ENCODE results near the gene FOSL1.

FOSL1 gene

GRCh38 chr11:65867284-65868071 is 32.7 kb downstream of the FOSL1 start:
- peak overlapping the region; percentile 57 for H3K4me3 ChIP-seq (ENCODE audit: low read depth, low read length)
- H3K9ac ChIP-seq (ENCODE audit: low read depth, low read length) = no peak overlapping the region
- H3K27me3 ChIP-seq (ENCODE audit: control insufficient read depth, insufficient read depth, low read length) = no peaks in the 10 kb centered on the region; the same call in 1 of the 2 replicates
- peaks cover 46% of the 10 kb centered on the region for H3K36me3 ChIP-seq (ENCODE audit: control insufficient read depth, insufficient read depth, low read length)
- H3K27ac ChIP-seq (ENCODE audit: low read depth, low read length) = no peak overlapping the region
- 0 out of 2 replicates have a peak, but pooled peaks cover 4% of the 10 kb centered on the region for H3K4me1 ChIP-seq (ENCODE audit: control insufficient read depth, insufficient read depth, low read length)
- no peaks in the 10 kb centered on the region for H3K9me3 ChIP-seq (ENCODE audit: control insufficient read depth, insufficient read depth, low read length)

GRCh38 chr11:65866509-65867283 is 33.5 kb downstream of the FOSL1 start:
- Histone ChIP-seq H3K27me3 (ENCODE audit: control insufficient read depth, insufficient read depth, low read length) (no peaks in the 10 kb centered on the region; the same call in 1 of the 2 replicates), H3K27ac (ENCODE audit: low read depth, low read length) (no peak overlapping the region), H3K4me3 (ENCODE audit: low read depth, low read length) (no peak overlapping the region), H3K9me3 (ENCODE audit: control insufficient read depth, insufficient read depth, low read length) (no peaks in the 10 kb centered on the region), H3K4me1 (ENCODE audit: control insufficient read depth, insufficient read depth, low read length) (0 out of 2 replicates have a peak, but pooled peaks cover 4% of the 10 kb centered on the region), H3K9ac (ENCODE audit: low read depth, low read length) (no peak overlapping the region), H3K36me3 (ENCODE audit: control insufficient read depth, insufficient read depth, low read length) (peaks cover 51% of the 10 kb centered on the region)

GRCh38 chr11:65865550-65866172 is 34.5 kb downstream of the FOSL1 start:
- Histone ChIP-seq H3K4me3 (ENCODE audit: low read depth, low read length) (no peak overlapping the region), H3K9ac (ENCODE audit: low read depth, low read length) (no peak overlapping the region), H3K27me3 (ENCODE audit: control insufficient read depth, insufficient read depth, low read length) (no peaks in the 10 kb centered on the region), H3K36me3 (ENCODE audit: control insufficient read depth, insufficient read depth, low read length) (peaks cover 51% of the 10 kb centered on the region), H3K4me1 (ENCODE audit: control insufficient read depth, insufficient read depth, low read length) (0 out of 2 replicates have a peak, but pooled peaks cover 4% of the 10 kb centered on the region), H3K27ac (ENCODE audit: low read depth, low read length) (no peak overlapping the region), H3K9me3 (ENCODE audit: control insufficient read depth, insufficient read depth, low read length) (no peaks in the 10 kb centered on the region)

GRCh38 chr11:65864706-65865471 is 35.3 kb downstream of the FOSL1 start:
- H3K27me3 ChIP-seq (ENCODE audit: control insufficient read depth, insufficient read depth, low read length) = no peaks in the 10 kb centered on the region
- 0 out of 2 replicates have a peak, but pooled peaks cover 4% of the 10 kb centered on the region for H3K4me1 ChIP-seq (ENCODE audit: control insufficient read depth, insufficient read depth, low read length)
- H3K36me3 ChIP-seq (ENCODE audit: control insufficient read depth, insufficient read depth, low read length) = peaks cover 51% of the 10 kb centered on the region
- H3K4me3 ChIP-seq (ENCODE audit: low read depth, low read length) = no peak overlapping the region
- H3K9ac ChIP-seq (ENCODE audit: low read depth, low read length) = no peak overlapping the region
- H3K27ac ChIP-seq (ENCODE audit: low read depth, low read length) = no peak overlapping the region
- H3K9me3 ChIP-seq (ENCODE audit: control insufficient read depth, insufficient read depth, low read length) = no peaks in the 10 kb centered on the region

GRCh38 chr11:65863889-65864705 is 36.1 kb downstream of the FOSL1 start:
- Histone ChIP-seq H3K4me1 (ENCODE audit: control insufficient read depth, insufficient read depth, low read length) (0 out of 2 replicates have a peak, but pooled peaks cover 4% of the 10 kb centered on the region), H3K9me3 (ENCODE audit: control insufficient read depth, insufficient read depth, low read length) (no peaks in the 10 kb centered on the region), H3K36me3 (ENCODE audit: control insufficient read depth, insufficient read depth, low read length) (peaks cover 51% of the 10 kb centered on the region)

GRCh38 chr11:65862941-65863888 is 37.0 kb downstream of the FOSL1 start:
- Histone ChIP-seq H3K9ac (ENCODE audit: low read depth, low read length) (no peak overlapping the region), H3K4me1 (ENCODE audit: control insufficient read depth, insufficient read depth, low read length) (0 out of 2 replicates have a peak, but pooled peaks cover 4% of the 10 kb centered on the region), H3K9me3 (ENCODE audit: control insufficient read depth, insufficient read depth, low read length) (no peaks in the 10 kb centered on the region), H3K4me3 (ENCODE audit: low read depth, low read length) (no peak overlapping the region), H3K27ac (ENCODE audit: low read depth, low read length) (no peak overlapping the region), H3K36me3 (ENCODE audit: control insufficient read depth, insufficient read depth, low read length) (peaks cover 51% of the 10 kb centered on the region), H3K27me3 (ENCODE audit: control insufficient read depth, insufficient read depth, low read length) (no peaks in the 10 kb centered on the region)

More at GRCh38 chr11:65863889-65864705, 36.1 kb downstream of the FOSL1 start:
- Histone ChIP-seq H3K9ac (ENCODE audit: low read depth, low read length) (no peak overlapping the region), H3K27me3 (ENCODE audit: control insufficient read depth, insufficient read depth, low read length) (no peaks in the 10 kb centered on the region), H3K4me3 (ENCODE audit: low read depth, low read length) (no peak overlapping the region), H3K27ac (ENCODE audit: low read depth, low read length) (no peak overlapping the region)

- Histone ChIP-seq H3K27me3 (ENCODE audit: control insufficient read depth, insufficient read depth, low read length) (no peaks in the 10 kb centered on the region), H3K27ac (ENCODE audit: low read depth, low read length) (no peak overlapping the region), H3K36me3 (ENCODE audit: control insufficient read depth, insufficient read depth, low read length) (peaks cover 50% of the 10 kb centered on the region), H3K4me1 (ENCODE audit: control insufficient read depth, insufficient read depth, low read length) (0 out of 2 replicates have a peak, but pooled peaks cover 2% of the 10 kb centered on the region), H3K4me3 (ENCODE audit: low read depth, low read length) (no peak overlapping the region), H3K9ac (ENCODE audit: low read depth, low read length) (no peak overlapping the region), H3K9me3 (ENCODE audit: control insufficient read depth, insufficient read depth, low read length) (no peaks in the 10 kb centered on the region)
These were observed 37.9 kb downstream of the FOSL1 start for GRCh38 chr11:65862191-65862735.

- Histone ChIP-seq H3K4me3 (ENCODE audit: low read depth, low read length) (peak overlapping the region; percentile 93), H3K27ac (ENCODE audit: low read depth, low read length) (no peak overlapping the region), H3K27me3 (ENCODE audit: control insufficient read depth, insufficient read depth, low read length) (no peaks in the 10 kb centered on the region), H3K9ac (ENCODE audit: low read depth, low read length) (peak overlapping the region; percentile 78; the same call in 1 of the 2 replicates), H3K4me1 (ENCODE audit: control insufficient read depth, insufficient read depth, low read length) (no peaks in the 10 kb centered on the region), H3K36me3 (ENCODE audit: control insufficient read depth, insufficient read depth, low read length) (peaks cover 44% of the 10 kb centered on the region), H3K9me3 (ENCODE audit: control insufficient read depth, insufficient read depth, low read length) (no peaks in the 10 kb centered on the region)
These were observed 38.5 kb downstream of the FOSL1 start for GRCh38 chr11:65861533-65862183.

- Histone ChIP-seq H3K27ac (ENCODE audit: low read depth, low read length) (peak overlapping the region; percentile 97), H3K4me1 (ENCODE audit: control insufficient read depth, insufficient read depth, low read length) (peaks cover 3% of the 10 kb centered on the region), H3K36me3 (ENCODE audit: control insufficient read depth, insufficient read depth, low read length) (peaks cover 45% of the 10 kb centered on the region), H3K9ac (ENCODE audit: low read depth, low read length) (peak overlapping the region; percentile 78), H3K4me3 (ENCODE audit: low read depth, low read length) (peak overlapping the region; percentile 93), H3K27me3 (ENCODE audit: control insufficient read depth, insufficient read depth, low read length) (no peaks in the 10 kb centered on the region), H3K9me3 (ENCODE audit: control insufficient read depth, insufficient read depth, low read length) (no peaks in the 10 kb centered on the region)
These were observed 39.1 kb downstream of the FOSL1 start for GRCh38 chr11:65861165-65861505.
